HG02610 (cell line): ENCODE data around the gene ITIH5.

ENCODE experiments used
- ATAC-seq: cut with Tn5 transposase; IDR thresholded peaks from one replicate; pipeline ENCODE4 v1.9.1; 2021; ENCODE audit warnings: mild to moderate bottlenecking, moderate library complexity; ENCODE audit not compliant: unreplicated experiment

The ITIH5 gene

DNA sequence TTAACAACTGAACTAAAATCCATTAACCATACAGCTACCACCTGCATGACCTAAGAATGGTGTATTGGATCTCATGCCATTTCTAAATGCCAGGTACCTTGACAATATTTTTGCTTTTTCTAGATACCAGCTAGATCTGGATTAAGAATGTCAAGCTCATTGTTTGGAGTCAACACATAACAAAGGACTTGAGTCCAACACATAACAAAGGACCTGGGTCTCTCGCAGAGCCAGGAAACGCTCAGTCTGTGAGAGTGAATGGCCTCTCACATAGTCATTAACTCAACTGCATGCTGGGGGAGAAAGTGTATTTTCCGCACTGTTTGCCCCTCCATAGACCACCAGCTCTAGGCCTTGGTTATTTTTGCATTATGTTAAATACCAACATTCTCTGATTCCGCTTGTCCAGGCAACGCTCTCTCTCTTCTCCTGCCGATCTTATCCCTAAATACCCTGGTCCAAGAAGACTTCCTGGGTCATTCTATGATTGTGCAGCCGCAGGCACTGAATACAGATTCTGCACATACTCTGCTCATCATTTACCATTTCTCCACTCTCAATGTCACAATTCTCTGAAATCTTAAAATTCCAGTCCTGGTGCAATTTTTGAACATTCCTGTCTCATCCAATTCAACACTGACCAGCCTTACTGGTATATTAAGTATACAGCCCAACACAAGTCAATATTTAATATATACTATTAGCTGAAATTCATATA is 31.2 kb downstream of the ITIH5 start:
- no peak for ATAC-seq

DNA sequence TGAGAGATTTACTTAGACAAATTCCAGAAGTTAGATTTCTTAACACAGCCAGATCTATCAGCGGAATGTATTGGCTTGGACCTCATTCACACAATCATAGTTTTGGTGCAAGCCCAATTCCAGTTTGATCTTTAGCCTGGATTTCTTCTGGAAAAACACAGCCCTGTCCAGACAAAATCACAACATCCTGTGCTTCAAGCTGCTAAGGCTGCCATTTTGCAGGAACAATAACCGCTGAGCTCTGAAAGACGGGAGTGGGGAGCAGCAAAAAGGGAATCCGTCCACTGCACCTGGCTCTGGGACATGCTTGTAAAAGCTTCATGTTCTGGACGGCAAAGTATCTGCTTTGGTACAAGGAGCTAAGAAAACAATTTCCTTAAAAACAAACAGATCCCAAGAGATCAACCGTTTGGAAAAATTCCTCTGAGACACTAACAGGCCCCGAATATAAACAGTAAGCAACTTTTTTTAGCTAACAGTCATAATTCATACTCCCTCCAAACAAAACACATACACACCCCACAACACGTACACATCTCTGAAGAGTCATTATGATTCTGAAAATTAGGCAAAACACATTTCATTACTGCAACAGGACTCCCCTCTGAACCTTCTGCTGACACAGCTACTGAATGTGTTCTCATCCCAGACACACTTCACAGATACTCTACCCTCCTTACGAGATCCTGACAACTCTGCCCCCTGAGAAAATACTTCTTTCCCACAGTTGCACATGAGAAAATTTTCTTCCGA is 32.4 kb downstream of the ITIH5 start:
- ATAC-seq, result no peak

DNA sequence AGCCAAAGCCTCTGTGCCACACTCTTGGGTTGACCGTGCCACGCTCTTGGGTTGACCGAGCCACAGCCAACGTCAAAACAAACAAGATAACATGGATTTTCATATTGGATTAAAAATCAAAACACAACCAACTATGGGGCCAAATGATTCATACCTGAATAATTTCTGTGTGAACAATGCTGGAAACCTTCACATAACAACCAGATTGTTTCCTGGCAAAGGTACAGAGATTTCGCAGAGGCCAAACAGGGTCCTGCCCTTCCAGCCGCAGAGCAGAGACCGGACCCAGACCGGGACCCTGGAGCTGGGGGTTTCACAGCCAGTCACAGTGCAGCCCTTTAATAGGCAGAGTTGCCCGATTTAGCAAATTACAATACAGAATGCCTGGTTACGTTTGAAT is 40.5 kb downstream of the ITIH5 start:
- no peak for ATAC-seq

DNA sequence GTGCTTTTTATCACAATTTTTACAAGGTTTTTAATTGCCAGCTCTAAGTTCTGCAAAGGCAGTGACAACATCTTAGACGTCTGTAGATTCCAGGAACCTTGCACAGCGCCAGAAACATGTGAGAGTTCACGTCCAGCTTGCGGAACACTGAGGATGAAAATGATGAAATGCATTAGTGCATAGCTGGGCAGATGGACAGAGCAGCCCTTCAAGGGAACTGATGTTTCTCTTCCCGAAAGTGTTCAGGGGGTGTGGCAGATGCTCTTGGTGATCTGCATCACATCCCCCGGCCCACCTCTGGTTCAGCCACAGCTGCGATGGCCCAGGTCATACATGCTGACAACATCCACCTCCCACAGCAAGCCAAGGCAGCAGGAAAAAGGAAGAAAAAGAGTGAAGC is 40.9 kb downstream of the ITIH5 start:
- ATAC-seq, result no peak

DNA sequence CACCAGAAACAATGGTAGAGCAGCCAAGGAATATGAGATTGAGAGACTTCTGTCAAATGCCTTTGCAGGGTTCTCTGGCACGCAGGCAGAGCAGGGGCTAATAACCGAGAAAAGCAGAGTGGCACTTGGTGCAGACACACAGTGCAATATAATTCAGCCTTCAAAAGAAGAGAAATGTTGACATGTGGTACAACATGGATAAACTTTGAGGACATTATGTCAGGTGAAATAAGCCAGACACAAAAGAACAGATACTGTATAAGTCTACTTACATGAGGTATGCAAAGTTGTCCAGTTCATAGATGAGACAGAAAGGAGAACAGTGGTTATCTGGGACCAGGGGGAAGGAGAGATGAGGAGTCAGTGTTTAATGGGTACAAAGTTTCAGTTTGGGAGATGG is 41.8 kb downstream of the ITIH5 start:
- no peak for ATAC-seq

DNA sequence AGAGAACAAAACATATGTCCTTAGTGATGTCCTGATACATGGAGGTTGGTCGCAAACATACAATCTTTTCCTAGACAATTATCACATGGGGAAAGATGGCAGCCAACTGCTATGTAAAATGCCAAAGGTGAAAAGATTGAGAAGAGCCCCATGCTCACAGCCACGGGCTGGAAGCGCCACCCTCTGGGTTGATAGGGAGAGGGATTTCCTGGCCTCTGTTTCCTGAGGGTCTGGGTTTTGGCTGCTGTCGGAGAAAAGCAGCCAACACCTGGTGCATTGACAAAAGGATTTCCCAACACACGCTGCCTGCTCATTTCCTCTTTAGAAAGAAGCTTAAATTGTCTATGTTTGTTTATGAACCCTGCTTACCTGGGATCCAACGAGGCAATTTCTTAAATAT is 43.8 kb downstream of the ITIH5 start:
- ATAC-seq, result no peak

DNA sequence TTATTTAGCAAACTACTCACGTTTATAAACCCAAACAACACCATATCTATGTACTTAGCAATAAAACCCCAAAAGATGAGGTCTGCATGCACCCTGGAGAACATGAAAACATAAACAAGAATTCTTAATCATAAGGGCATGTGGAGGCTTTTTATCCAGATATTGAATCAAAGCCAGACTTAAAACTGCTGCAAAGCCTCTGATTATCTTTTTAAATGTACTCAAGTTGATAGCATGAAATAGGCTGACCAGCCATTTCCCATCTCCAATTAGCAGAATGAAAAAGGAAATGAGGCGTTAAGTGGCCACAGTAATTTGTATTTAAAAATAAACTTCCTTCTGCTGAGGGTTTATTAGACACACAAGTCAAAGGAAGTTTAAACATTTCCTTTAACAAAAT is 48.3 kb downstream of the ITIH5 start:
- no peak for ATAC-seq

DNA sequence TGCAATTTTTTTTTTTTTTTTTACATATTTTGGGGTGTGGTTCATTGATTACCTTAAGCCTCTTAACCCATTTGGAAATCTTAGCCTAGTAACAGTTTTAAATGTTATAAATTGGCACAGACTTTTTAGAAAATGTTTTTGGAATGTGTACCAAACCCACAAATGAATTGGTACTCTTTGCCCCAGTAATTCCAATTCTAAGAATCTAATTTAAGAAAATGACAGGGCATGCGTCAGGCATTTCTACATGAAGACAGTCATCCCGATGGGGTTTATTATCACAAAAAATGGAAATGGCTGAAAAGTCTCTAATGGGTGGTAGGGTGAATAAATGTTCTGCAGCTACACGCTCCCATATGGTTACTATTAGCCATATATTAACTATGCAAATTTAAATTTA is 54.9 kb downstream of the ITIH5 start:
- no peak for ATAC-seq

DNA sequence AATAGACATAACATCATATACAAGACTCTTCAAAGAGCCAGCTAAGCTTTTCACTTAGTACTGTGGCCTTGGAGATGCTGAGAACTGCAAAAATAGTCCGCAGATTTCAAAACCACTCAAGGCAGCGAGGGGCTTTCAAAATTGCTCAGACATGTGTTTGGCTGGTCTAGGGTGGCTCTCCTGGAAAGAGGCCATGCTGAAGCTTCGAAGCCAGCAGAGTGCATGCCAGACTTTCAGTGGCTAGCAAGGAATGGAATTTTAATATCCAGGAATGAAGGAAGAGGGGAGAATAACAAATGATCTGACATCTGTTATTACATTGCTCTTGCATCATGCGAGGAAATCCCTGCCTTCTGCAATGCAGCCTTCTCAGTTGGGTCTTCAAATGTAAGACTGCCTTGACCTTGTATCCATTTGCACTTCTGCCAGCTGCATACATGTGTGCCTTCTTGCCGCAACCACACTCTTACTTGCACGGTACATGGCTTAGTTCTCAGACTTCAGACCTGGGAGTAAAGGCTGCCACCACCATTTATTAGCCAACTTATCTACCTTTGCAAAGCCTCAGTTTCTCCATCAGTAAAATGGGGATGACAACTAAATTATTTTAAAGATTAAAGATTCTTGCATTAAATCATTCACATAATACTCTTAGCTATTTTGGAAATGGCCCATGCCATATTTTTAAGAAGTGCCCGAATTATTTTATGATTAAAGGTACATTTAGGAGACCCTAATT is 55.9 kb downstream of the ITIH5 start:
- no peak for ATAC-seq

DNA sequence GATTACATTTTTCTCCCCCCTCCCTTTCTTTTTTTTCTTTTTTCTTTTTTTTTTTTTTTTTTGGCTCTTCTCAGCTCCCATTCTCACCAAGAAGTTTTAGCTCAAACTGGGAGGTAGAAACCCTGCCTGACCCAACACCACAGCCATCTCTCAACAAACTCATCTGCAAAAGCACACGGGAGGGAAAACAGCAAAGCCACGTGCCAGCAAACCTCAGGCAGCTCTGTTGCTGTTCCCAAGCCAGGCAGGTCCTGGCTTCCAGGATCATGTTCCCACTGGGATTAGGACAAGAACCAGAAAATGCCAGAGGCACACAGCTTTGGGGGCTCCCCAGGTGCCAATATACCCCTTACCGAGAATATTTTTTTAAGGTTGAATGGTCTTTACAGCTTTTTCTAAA is 56.7 kb downstream of the ITIH5 start:
- no peak for ATAC-seq

DNA sequence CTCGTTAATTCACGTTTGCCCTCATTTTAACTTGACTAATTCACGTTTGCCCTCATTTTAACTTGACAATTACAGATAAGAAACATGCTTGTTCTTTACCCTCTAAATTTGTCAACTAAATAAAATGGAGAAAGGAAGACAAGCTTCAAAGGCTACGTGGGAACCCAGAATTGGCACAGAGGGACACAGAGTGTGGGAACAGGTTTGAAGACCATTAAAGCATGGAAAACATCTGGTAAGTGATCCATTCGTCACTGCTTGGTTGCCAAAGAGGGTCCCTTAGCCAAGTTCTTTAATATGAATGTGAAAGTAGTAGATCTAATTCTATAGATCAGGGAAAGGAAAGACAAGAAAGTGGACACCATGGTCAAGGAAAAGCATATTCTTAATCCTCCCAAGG is 57.2 kb downstream of the ITIH5 start:
- ATAC-seq, result no peak

DNA sequence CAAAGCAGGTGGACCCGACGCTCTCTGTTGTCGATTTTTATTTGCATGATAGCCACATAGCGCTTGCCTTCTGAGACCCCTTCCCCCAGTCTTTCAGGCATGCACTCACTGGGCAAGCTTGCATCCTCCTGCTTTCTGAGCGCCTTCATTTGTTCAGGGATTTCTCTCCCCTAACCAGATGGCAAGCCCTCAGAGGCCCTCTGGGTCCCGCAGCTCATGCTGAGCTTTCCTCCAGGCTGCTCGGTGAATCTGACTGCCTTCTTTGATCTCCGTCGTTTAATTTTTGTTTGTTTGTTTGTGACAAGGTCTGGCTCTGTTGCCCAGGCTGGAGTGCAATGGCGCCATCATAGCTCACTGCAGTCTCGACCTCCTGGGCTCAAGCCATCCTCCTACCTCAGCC is 58.8 kb downstream of the ITIH5 start:
- no peak for ATAC-seq

DNA sequence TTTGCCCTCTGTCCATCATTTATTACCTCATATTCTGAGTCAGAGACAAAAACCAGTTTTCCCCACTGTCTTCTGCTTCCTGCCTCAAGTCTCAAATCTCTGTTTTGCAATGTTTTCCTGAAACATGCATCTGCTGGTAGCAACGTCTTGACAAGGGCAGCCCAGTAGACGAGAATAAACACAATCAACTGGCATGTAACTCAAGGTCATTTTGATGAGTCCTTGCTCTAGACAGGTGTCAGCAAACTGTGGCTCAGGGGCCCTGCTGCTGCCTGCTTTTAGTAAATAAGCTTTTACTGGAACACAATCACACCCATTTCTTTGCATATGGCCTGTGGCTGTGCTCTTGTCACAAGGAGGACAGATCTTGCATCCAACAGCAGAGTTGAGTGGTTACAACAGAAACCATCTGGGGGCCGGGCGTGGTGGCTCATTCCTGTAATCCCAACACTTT is 59.8 kb downstream of the ITIH5 start:
- ATAC-seq, result no peak

DNA sequence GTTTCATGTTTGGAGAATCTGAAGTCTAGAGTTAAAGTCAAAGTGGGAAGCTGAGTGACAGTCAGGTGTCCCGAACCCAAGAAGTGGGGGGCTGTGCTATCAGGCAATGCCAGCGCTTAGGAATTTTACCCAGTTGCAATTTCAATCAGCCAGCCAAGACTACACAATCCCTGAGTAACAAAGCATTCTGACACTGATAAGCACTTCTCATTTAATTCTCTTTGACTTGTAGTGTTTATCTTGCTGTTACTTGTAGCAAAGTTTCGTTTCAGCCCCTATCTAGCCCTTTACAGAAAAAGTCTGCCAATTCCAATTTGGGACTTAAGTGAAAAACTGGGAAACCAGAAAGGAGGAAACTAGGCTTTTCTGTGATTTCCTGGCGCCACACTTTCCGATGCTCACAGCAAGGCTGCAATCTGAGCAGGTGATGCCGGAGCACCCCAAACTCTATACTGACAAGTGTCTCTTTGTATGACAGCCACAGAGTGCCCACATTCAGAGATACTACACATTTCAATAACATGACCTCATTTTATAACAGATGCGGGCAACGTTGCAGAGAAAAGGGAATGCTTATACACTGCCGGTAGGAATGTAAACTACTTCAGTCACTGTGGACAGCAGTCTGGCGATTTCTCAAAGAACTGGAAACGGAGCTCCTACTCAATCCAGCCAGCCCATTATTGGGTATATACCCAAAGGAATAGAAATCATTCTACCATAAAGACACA is 61.0 kb downstream of the ITIH5 start:
- ATAC-seq, result no peak

DNA sequence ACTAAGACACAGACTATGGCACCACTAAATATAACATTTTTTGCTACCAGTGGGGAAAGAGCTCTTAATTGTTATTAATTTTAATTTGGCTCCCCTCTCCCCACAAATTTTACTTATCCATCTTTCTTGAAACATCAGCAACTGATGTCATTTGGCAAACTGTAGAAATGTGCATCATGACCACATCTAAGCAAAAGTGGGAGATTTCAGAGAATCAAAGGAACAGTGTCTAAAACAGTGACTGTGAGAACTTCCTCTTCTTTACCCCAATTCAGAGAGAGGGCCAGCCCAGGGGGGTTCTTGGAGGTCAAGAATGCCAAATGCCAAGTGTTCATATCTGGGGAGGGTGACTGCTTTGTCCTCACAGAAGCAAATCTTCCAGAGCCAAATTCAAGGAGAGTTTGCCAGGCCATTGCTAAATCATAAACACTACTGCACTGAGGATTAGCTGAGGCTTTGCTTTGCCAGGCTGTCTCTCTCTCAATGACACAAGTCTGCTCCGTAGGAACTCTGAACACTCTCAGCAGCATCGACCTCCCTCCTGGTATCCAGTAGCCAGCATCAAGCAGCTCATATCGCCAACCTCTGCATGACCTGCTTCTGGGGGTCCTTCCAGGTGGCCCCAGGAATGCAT is 65.6 kb downstream of the ITIH5 start:
- ATAC-seq, result no peak

DNA sequence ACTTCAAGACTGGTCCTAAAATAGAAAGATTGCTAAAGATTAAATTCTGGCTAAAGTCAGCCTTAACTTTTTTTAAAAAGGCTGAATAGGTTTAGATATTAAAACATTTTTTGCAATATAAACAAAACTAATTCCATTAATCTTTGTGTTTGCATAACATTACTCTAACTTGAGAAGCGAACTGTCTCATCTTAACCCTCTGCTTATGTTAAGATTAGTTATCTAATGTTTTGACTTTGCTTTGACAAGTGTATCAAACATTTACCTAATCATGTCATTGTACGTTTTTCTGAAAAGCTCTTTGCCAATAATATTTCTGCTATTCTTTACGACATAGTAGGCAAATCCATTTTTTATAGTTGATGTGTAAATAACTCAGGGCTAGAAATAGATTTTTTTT is 68.0 kb downstream of the ITIH5 start:
- ATAC-seq, result no peak

DNA sequence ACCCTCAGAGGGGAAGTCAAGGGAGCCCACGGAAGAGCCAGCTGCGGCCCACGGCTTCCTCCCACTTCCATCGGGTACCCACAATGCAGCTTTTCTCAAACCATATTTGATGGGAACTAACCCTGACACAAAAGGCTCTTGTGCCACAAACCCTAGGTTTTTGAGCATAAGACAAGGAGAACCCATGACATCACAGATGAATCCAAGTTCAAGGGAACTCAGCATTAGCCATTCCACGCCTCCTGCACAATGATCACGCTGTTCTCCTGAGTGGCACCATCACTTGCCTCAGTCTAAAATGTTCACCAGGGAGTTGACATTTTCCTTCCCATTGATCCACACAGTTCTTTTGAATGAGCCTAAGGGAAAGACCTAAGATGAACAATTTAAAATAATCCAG is 70.4 kb downstream of the ITIH5 start:
- ATAC-seq, result no peak

DNA sequence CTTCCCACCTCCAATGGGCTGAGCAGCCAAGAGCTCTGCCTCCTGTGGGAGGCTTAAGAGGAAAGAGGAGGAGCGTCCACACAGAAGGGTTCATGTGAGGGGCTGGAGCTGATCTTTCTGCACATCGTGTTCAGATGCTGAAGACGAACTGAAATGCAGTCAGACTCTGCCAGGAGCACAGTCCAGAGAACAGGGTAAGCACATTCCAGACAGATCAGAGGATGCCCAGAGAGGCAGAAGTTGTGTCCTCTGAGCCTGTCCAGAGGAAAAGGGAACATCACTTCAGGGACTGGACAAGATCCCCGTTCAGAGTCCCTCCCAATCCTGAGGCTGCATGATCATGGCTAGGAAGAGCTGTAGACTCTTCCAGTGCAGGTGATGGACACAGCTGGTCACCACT is 72.9 kb downstream of the ITIH5 start:
- ATAC-seq, result no peak

DNA sequence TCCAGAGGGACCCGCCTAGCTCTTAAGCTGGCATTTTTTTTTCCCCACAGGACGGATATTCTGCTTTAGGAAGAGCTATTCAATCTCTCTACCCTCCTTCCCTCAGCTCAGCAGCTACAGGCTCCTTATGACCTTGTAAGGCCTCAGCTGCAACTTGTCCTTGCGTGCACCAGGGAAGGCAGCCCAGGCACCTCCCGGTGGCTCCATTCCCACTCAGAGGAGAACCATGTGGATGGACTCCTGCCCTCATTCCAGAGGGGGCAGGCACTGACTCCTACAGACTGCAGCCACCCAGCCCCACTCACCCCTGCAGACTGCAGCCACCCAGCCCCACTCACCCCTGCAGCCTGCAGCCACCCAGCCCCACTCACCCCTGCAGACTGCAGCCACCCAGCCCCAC is 73.7 kb downstream of the ITIH5 start:
- ATAC-seq, result no peak

DNA sequence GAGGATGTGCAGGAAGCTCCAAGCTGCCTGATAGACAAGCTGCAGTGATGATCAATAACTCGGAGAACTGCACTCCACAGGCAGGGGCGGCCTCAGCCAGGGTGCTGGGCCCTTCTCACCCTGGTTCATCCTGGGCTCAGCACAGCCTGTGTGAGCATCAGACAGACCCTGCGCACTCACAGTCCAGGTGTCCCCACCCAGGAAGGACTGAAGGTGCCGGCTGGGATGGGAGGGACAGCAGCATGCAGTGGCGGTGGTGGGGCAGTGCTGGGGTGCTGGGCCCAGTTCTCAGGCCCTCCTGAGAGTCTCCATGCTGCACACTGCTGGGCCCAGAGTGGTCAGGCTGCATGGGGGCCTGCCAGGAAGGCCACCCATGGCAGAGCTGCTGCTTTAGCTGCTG is 74.1 kb downstream of the ITIH5 start:
- no peak for ATAC-seq

DNA sequence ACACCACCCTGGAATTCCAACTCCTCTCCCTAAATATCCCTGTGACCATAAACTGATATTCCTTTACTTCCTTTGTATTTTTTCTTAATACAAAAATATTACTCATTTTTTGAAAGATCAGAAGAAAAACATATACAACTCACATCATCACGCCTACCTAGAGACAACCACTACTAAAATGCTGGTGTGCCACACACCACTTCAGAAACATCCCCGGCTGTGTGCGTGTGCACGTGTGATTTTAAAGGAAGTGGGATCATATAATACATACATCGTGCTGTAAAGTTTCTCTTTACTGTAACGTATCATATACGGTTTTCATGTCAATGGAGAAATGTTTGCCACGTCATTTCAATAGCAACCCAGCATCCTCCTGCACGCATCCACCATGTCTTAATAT is 76.5 kb downstream of the ITIH5 start:
- ATAC-seq, result no peak
